ENCODE data around the gene ETFB.

Gene ETFB

DNA sequence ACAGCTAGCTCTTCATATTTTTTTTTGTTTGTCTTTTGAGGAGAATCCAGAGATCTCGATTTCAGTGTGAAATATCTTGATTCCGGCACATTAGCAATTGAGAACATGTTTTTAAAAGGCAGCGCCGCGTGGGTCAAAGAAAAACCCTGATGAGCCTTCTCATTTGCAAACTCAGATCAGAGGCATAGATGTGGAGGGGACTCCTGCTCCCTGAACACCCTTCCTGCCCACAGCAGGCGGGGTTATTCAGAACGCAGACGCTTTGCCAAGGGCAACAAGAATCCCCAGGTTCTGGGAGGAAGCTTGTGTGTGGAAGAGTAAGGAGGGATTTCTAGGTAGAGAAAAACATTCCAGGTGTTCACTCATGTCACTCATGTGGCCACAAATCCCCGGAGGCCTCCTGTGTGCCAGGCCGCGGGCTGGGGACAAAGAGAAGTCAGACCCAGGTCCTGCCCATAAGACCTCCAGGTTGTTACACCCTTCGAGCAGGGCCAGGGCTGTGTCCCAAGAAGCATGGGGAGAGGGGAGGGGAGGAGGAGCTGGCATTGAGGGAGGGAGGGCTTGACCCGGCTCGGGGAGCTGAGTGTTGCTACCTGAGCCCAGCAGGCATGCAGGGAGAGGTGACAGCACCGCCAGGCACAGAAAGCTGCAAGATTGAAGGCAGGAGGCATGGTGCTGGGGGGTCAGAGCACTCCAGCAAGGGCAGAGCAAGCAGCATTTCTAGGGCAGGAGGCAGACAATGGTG, 70.6 kb downstream of the ETFB start:
- TF ChIP-seq, protein P1, sequence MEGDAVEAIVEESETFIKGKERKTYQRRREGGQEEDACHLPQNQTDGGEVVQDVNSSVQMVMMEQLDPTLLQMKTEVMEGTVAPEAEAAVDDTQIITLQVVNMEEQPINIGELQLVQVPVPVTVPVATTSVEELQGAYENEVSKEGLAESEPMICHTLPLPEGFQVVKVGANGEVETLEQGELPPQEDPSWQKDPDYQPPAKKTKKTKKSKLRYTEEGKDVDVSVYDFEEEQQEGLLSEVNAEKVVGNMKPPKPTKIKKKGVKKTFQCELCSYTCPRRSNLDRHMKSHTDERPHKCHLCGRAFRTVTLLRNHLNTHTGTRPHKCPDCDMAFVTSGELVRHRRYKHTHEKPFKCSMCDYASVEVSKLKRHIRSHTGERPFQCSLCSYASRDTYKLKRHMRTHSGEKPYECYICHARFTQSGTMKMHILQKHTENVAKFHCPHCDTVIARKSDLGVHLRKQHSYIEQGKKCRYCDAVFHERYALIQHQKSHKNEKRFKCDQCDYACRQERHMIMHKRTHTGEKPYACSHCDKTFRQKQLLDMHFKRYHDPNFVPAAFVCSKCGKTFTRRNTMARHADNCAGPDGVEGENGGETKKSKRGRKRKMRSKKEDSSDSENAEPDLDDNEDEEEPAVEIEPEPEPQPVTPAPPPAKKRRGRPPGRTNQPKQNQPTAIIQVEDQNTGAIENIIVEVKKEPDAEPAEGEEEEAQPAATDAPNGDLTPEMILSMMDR (IDR thresholded peaks at IDR 0.05; ENCODE audit: control insufficient read depth, insufficient read depth, low read depth, low read length, missing control alignments) = no peak
- DNase-seq (ENCODE audit: low read depth) = no peak
- no peak overlapping the region for H3K4me3 ChIP-seq (ENCODE audit: control insufficient read depth, low read depth, low read length)

Data from AG09309 (cell line).